CD4-positive, alpha-beta T cell (primary cell): ENCODE data around the gene M1AP. TPM values are rescaled to one million over a fixed set of nuclear protein-coding genes. Genes with fewer than 3 reads are reported as not detected.

ENCODE experiments used
- ATAC-seq: fragments of 200-7000 bp; cut with Tn5 transposase; one replicate; pipeline ENCODE4 v1.10.0; 2022; ENCODE audit warnings: mild to moderate bottlenecking; ENCODE audit not compliant: poor library complexity
- CTCF ChIA-PET: fragments of 350-600 bp; sonication (Branson Sonifier 250); formaldehyde crosslinking; loops from one replicate; lab custom pipeline; 2021; ENCODE audit warnings: antibody characterized with exemption, inconsistent platforms; lab: Charles Lee
- POLR2A ChIA-PET: fragments of 350-600 bp; sonication (Branson Sonifier 250); formaldehyde crosslinking; loops from one replicate; lab custom pipeline; 2021; ENCODE audit warnings: antibody characterized with exemption, inconsistent platforms; lab: Charles Lee
- DNase-seq, 14 experiments: peaks; one replicate each; pipeline ENCODE4 v3.0.0-alpha.2; 2013 to 2020; ENCODE audit warnings: mixed read lengths in 2 of 14
- H3K27ac ChIP-seq, 2 donors: one replicate each; pipeline versions ENCODE4 v1.5.1 to v1.7.0; 2013; ENCODE audit warnings: low read length in 2 of 2, low read depth in 1 of 2, mild to moderate bottlenecking in 1 of 2
- H3K27me3 ChIP-seq, 2 experiments: 1 replicate in 1 of 2; 2 replicates in 1 of 2; pipeline versions ENCODE4 v1.6.1 to v1.7.0; 2013; ENCODE audit warnings: low read length in 2 of 2, control low read depth in 1 of 2, mild to moderate bottlenecking in 1 of 2, moderate library complexity in 1 of 2; ENCODE audit not compliant: insufficient read depth in 2 of 2, control insufficient read depth in 1 of 2
- H3K36me3 ChIP-seq: one replicate; pipeline ENCODE4 v1.6.1; 2013; ENCODE audit warnings: low read length, control low read depth; ENCODE audit not compliant: insufficient read depth
- H3K4me1 ChIP-seq: one replicate; pipeline ENCODE4 v1.6.1; 2013; ENCODE audit warnings: low read length, control low read depth; ENCODE audit not compliant: insufficient read depth
- H3K4me3 ChIP-seq: one replicate; pipeline ENCODE4 v1.5.1; 2013; ENCODE audit warnings: mild to moderate bottlenecking, low read length, moderate library complexity
- H3K9me3 ChIP-seq, 2 experiments: 1 replicate in 1 of 2; 2 replicates in 1 of 2; pipeline versions ENCODE4 v1.6.1 to v1.7.0; 2013; ENCODE audit warnings: low read length in 2 of 2, mild to moderate bottlenecking in 2 of 2, control low read depth in 1 of 2, moderate library complexity in 1 of 2; ENCODE audit not compliant: control insufficient read depth in 1 of 2, insufficient read depth in 1 of 2
- H3K27ac Mint-ChIP-seq: one replicate; pipeline ENCODE4 v1.8.0; 2020; ENCODE audit warnings: mixed read lengths
- H3K27me3 Mint-ChIP-seq: one replicate; pipeline ENCODE4 v1.8.0; 2021; ENCODE audit warnings: mixed read lengths
- H3K36me3 Mint-ChIP-seq: one replicate; pipeline ENCODE4 v1.8.0; 2021; ENCODE audit warnings: low read depth, mixed read lengths
- H3K4me1 Mint-ChIP-seq: one replicate; pipeline ENCODE4 v1.8.0; 2021; ENCODE audit warnings: low read depth, mixed read lengths
- H3K4me3 Mint-ChIP-seq: one replicate; pipeline ENCODE4 v1.8.0; 2020; ENCODE audit warnings: mild to moderate bottlenecking, mixed read lengths
- H3K9me3 Mint-ChIP-seq: one replicate; pipeline ENCODE4 v1.8.0; 2020; ENCODE audit warnings: mixed read lengths
- CTCF ChIP-seq: fragments of 200-600 bp; IDR thresholded peaks from one replicate; pipeline ENCODE4 v1.8.0; 2022; ENCODE audit warnings: antibody characterized with exemption, mild to moderate bottlenecking
- intact Hi-C, 2 experiments: fragments of 100-400 bp; cut with DNase I in 1 of 2; cut with micrococcal nuclease in 1 of 2; formaldehyde crosslinking; loops; one replicate each; pipeline versions ENCODE4 v1.15.1 to v1.9.0; 2023 to 2025; cut with DNase I, micrococcal nuclease
- total RNA-seq, 174 experiments: library from RNA in 2 of 174; stranded (reverse) in 2 of 174; gene quantifications; one replicate each; pipeline ENCODE4 v1.2.3 and lab custom pipeline; 2021 to 2026

M1AP gene
- total RNA-seq, 2 experiments from 2014 or later, result not detected

DNA sequence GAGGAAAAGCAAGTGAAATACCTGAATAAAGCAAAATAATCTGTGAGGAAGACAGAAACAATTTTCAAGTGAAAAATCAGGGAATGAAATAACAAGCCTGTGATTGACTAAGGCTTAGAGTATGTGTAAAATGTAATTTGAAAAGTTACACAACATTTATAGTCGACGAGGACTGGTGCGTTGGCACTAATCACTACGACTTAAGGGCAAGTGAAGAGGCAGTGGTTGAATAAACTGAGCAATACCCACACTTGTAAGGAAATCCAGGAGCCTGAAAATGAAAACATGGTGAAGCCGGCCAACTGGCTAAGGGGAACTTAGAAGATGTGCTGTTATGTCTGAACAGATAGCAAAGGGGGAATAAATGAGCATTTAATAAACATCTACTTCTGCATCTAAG lies 80.2 kb downstream of the M1AP start:
- H3K27me3 Mint-ChIP-seq, result peaks cover 35% of the 10 kb centered on the region
- DNase-seq (no peak), ATAC-seq (no peak)
- Histone ChIP-seq H3K36me3 (no peaks in the 10 kb centered on the region), H3K27ac (no peak overlapping the region), H3K9me3 (no peaks in the 10 kb centered on the region), H3K4me3 (no peak overlapping the region), H3K27me3 (peaks cover 0 to 4% of the 10 kb centered on the region in 2 experiments), H3K4me1 (no peaks in the 10 kb centered on the region)
- POLR2A ChIA-PET, result interaction anchor here (1.5 kb wide), 1 partner anchor 10 kb away, joined by 5 read pairs; no protein-coding TSS in a partner anchor
- H3K27ac Mint-ChIP-seq, result no peak overlapping the region
- CTCF ChIA-PET, result no interaction called here
- H3K9me3 Mint-ChIP-seq, result no peaks in the 10 kb centered on the region
- TF ChIP-seq CTCF, result no peak
- H3K36me3 Mint-ChIP-seq, result no peaks in the 10 kb centered on the region
- no peak overlapping the region for H3K4me3 Mint-ChIP-seq
- intact Hi-C loops, result no loop called here
- H3K4me1 Mint-ChIP-seq, result no peaks in the 10 kb centered on the region

DNA sequence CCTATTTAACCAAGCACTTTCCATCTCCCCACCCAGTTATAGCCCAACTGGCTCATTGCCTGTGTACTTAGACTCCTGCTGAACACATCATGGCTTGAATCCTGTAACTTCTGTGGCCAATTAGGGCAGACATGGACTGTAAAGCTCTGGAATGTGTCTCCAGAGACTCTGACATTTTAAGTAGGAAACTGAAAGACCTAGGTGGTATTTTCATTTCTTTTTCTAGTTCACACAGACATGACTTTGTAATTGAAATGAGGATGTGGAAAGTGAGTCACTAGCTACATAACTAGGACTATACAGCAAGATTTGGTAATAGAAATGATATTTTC lies 81.4 kb downstream of the M1AP start:
- H3K9me3 ChIP-seq, result no peaks in the 10 kb centered on the region
- Mint-ChIP-seq H3K4me1 (no peaks in the 10 kb centered on the region), H3K36me3 (no peaks in the 10 kb centered on the region), H3K9me3 (no peaks in the 10 kb centered on the region), H3K27me3 (peaks cover 46% of the 10 kb centered on the region), H3K27ac (no peak overlapping the region), H3K4me3 (no peak overlapping the region)
- CTCF ChIA-PET, result no interaction called here
- TF ChIP-seq CTCF, result no peak
- no peaks in the 10 kb centered on the region for H3K4me1 ChIP-seq
- DNase-seq (no peak), ATAC-seq (no peak)
- POLR2A ChIA-PET, result interaction anchor here (0.7 to 1.5 kb wide), 2 partner anchors 9 to 241 kb away, joined by 4 to 5 read pairs; no protein-coding TSS in a partner anchor
- peaks cover 0 to 4% of the 10 kb centered on the region in 2 experiments for H3K27me3 ChIP-seq
- intact Hi-C loops, result no loop called here
- H3K27ac ChIP-seq, result no peak overlapping the region
- H3K36me3 ChIP-seq, result no peaks in the 10 kb centered on the region
- no peak overlapping the region for H3K4me3 ChIP-seq

DNA sequence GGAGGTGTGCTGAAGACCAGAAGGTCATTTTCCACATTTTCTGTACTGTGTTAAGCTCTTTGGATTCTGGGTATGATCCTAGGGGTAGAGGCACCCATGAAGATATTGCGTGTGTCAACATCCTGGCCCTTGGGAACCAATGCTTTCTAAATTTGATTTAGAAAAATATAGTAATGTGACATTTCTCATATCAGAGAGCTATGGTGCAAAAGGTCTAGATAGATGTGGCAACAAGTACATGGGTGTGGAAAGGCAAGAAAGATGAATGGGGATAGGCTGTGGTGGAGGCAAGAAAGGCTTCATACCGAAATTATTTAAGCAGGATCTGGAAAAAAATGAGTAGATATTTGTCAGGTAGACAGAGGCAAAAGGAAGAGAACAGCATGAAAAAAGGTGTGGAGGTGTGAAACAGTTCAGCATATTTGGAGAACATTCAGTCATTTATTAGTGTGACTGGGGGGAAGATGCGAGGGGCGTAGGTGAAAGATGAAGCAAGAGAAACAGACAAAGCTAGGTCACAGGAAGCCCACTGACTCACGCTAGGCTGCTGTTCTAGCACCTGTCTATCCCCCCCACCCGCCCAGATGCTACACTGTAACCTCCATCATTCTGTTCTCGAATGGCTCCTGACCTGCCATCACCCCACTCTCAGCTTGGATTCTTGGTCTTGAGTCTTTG lies 81.9 kb downstream of the M1AP start:
- Histone ChIP-seq H3K4me3 (no peak overlapping the region), H3K36me3 (no peaks in the 10 kb centered on the region), H3K4me1 (no peaks in the 10 kb centered on the region), H3K27ac (no peak overlapping the region), H3K9me3 (no peaks in the 10 kb centered on the region), H3K27me3 (peaks cover 0 to 4% of the 10 kb centered on the region in 2 experiments)
- CTCF ChIA-PET, result no interaction called here
- Mint-ChIP-seq H3K27me3 (peaks cover 51% of the 10 kb centered on the region), H3K4me3 (no peak overlapping the region), H3K4me1 (no peaks in the 10 kb centered on the region), H3K27ac (no peak overlapping the region), H3K36me3 (no peaks in the 10 kb centered on the region), H3K9me3 (no peaks in the 10 kb centered on the region)
- TF ChIP-seq CTCF, result no peak
- no peak for ATAC-seq
- POLR2A ChIA-PET, result interaction anchor here (0.7 kb wide), 1 partner anchor 241 kb away, joined by 4 read pairs; no protein-coding TSS in a partner anchor
- intact Hi-C loops, result no loop called here
- no peak for DNase-seq
